NCI-H510A treated with DMSO at 0.1 percent for 48 hours (cell line): Measurements from ENCODE around the gene CABP1.

Source experiments
- DNase-seq: peaks from one replicate; lab custom pipeline; 2025; lab: John Stamatoyannopoulos, UW

Gene CABP1

GRCh38 chr12:120696626-120697025 lies 56.2 kb downstream of the CABP1 start:
- no peak for DNase-seq

DNA sequence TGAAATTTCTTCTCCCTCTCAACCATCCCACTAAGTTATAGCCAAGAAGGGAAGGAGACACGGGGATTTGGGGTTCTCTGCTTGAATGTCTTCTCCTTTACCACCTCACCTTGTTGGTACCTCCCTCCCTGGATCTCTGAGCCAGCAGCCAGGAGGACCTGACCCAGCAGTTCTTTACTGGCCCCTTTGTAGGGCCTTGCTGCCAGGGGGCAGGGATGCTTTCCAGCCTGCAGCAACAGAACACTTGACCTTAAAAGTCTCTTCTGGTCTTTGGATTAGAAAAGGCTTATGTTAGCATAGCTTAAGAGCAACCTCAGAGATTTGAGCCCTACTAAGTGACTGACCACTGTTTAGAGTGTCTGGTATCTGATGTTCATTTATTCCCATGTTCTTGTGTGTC lies 56.9 kb downstream of the CABP1 start:
- DNase-seq: no peak

DNA sequence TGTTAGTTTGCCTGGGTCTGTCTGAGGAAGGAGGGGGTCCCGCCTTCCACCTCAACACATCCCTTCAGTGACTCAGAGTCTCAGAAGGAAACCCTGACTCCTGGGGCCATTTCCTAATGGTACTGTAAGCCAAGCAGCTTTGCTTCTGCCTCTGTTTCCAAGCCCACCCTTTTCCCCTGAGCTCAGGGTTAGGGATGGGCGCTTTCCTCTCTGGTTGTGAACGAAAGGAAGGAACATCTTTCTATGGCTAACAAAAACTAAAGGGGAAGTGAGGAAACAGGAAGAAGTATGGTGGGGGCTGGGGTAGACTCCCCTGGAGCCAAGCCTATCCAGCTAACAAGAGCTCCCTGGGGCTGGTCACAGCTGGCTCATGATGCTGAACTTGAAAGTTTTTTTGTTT lies 58.2 kb downstream of the CABP1 start:
- DNase-seq: no peak

GRCh38 chr12:120699553-120699952 lies 59.1 kb downstream of the CABP1 start:
- no peak for DNase-seq

DNA sequence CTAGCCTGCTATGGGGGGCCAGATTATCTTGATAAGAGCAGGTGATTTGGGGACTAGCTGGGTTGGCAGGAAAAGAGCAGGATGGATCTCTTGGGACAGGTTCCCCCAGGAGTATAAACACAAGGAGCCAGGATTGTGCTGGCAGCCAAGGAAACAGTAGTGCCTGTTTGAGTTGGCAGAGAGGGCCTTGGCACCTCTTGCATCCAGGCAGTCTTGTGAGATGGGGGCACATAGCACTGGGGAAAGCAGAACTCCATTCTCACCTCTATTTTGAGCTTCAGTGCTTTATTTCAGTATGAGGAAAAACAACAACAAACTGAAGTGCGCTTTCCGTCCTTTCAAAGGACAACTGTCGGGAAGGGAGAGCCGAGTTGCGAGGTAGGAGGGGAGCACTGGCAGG lies 60.5 kb downstream of the CABP1 start:
- no peak for DNase-seq

DNA sequence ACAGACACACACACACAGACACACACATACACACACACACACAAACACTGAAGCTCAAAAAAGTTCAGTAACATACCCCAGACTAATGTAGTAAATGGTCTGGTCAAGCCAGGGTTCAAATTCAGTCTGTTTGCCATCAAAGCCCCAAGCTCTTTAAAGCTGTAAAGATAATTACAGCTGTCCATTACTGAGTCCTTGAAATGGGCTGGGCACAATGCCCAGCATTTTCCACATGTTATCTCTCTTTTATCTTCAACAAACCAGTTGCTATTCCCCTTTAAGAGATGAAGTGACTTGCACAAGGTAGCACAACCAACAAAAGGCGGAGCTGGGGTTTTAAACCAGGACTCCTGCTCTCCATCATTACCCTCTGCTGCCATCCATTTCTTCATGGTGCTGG lies 62.2 kb downstream of the CABP1 start:
- no peak for DNase-seq

DNA sequence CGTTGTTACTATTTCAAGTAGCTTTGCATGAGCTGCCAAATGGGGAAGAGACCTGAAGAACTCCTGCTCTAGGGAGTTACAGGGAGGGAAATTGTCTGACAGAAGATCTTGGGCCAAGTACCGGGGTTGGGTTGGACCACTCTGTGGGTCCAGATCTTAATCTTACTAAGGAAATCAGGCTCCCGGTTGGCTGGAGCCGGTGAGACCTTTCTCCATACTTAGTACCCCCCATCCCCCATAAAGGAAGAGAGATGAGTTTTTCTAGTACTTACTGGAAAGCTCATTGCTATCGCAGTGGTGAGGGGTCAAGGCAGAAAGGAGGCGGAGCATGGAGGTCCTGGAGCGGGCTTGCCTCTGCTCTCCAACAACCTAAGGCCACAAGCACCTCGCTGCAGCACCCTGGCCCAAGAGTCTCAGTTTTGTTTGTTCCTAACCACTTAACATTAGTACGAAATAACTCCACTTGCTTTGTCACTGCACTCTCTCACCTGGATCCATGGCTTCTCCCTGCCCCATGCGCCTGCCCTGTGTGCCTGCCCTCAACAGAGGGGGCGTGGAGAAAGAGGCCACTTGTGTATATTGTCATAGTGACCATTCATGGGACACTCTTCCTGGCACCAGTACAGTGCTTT lies 63.0 kb downstream of the CABP1 start:
- no peak for DNase-seq

DNA sequence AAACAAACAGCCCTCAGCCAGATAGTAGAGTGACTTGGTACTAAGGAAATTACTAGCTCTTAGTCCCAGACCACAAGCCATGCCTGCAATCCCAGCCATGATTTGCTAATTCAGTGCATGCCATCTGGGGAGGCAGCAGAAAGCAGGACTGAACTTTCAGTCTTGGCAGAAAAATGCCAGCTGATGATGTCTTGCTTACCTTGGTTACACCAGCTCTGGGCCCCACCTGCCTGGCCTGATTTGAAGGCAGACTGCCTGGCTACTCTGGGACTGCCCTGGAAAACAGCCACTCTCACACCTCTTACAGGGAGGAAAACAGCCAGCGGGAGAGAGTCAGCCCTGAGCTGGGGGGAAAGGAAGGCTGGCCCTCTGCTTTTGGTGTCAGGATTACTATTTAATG lies 65.2 kb downstream of the CABP1 start:
- DNase-seq: no peak

GRCh38 chr12:120706029-120706428 lies 65.6 kb downstream of the CABP1 start:
- no peak for DNase-seq

DNA sequence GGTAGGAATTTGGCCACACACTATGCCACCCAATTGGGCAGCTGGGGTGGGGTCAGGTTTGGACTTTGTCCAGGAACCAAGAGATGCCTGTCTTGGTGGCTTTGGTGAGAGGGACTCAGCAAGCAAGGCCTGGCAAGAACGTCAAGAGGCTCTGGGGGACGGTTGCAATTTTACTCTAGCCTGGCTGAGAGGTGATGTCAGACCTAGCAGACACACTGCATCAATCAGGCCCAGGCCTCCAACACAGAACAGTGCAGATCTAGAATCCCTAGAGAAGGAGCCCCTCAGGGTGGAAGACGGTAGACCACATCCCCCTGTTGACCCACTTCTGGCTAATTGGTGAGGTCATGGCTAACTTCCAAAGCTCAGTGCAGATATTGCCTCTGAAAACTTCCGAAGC lies 68.2 kb downstream of the CABP1 start:
- DNase-seq: no peak

DNA sequence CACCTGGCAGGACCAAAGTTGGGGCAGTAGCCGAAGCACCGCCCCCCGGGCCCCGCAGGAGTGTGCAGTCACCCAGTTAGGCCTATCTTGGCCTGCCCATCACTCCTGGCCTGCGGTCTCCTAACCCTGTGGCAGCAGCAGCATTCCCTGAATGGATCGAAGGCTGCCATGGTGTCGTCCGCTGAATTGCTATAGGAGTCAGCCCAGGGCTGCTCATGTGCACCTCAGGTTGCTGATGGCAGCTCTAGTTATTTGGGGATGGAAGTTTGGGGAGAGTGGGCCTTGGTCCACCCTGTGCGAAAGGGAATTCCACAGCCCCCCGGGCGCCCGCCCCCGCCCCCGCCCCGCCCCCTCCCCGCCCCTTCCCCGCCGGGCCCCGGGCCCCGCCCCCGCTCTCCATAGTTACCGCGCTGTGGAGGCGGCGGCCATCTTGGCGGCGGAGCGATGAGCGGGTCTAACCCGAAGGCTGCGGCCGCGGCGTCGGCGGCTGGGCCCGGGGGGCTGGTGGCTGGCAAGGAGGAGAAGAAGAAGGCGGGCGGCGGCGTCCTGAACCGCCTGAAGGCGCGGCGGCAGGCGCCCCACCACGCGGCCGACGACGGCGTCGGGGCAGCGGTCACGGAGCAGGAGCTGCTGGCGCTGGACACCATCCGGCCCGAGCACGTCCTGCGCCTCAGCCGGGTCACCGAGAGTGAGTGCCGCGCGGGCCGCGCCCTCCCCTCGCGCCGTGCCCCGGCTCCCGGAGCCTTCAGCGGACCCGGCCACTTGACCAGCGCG lies 69.8 kb downstream of the CABP1 start, which contains the start of gene UNC119B:
Gene UNC119B, plus strand, starts transcription at position 428 of the 774 bp plus-strand sequence. Its CDS starts 17 bp downstream, at position 445.
- DNase-seq: peak; percentile 79

DNA sequence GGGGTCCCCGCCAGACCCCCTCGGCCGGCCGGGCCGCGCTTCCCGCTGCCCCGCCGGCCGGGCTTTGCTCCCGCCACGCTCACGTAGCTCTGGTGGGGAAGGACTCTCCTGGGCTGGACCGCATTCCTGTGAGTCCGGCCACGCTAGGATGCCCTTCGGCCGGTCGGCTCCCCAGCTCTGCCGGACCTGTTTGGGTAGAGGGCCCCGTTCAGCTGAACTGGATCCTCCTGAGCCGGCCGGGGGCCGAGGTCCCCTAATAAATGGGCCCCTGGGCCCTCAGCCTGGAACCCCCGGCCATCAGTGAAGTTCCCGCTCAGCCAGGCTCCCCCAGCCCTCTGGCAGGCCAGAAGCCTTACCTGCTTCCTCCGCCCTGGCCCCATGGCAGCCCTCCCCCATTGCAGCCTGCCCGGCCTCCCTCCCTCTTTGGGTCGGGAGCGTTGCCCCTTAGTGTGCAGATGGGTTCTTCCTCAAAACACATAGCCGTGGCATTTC lies 70.4 kb downstream of the CABP1 start:
- no peak for DNase-seq

GRCh38 chr12:120711411-120711810 lies 71.0 kb downstream of the CABP1 start:
- DNase-seq: peak; percentile 13

- DNase-seq: no peak
Measured at GRCh38 chr12:120712610-120713009, 72.2 kb downstream of the CABP1 start.

GRCh38 chr12:120713861-120714482 lies 73.5 kb downstream of the CABP1 start:
- peak; percentile 90 for DNase-seq
